H9 (cell line): ENCODE measurements around the gene HAUS7. TPM values are rescaled to one million over a fixed set of nuclear protein-coding genes. Genes with fewer than 3 reads are reported as not detected.

Experiments
- DNase-seq: peaks from one replicate; pipeline ENCODE4 v3.0.0-alpha.2; 2017
- H2AFZ ChIP-seq: one replicate; pipeline ENCODE4 v1.6.1; 2013; ENCODE audit warnings: mild to moderate bottlenecking, low read length, control low read depth, moderate library complexity
- H2AK5ac ChIP-seq: 2 replicates; pipeline ENCODE4 v1.6.1; 2013; ENCODE audit warnings: low read length, control low read depth, mixed read lengths; ENCODE audit not compliant: insufficient read length
- H2BK120ac ChIP-seq: one replicate; pipeline ENCODE4 v1.6.1; 2013; ENCODE audit warnings: low read depth, mild to moderate bottlenecking, low read length, control low read depth, inconsistent platforms; ENCODE audit not compliant: poor library complexity, severe bottlenecking
- H2BK12ac ChIP-seq: 2 replicates; pipeline ENCODE4 v1.6.1; 2013; ENCODE audit warnings: low read length, control low read depth, mixed read lengths, low read depth; ENCODE audit not compliant: insufficient read length
- H2BK15ac ChIP-seq: 2 replicates; pipeline ENCODE4 v1.6.1; 2013; ENCODE audit warnings: low read depth, low read length, control low read depth
- H2BK20ac ChIP-seq: one replicate; pipeline ENCODE4 v1.6.1; 2013; ENCODE audit warnings: low read depth, mild to moderate bottlenecking, low read length, control low read depth, inconsistent platforms; ENCODE audit not compliant: poor library complexity, severe bottlenecking
- H2BK5ac ChIP-seq: 2 replicates; pipeline ENCODE4 v1.6.1; 2013; ENCODE audit warnings: low read length, control low read depth, mixed read lengths; ENCODE audit not compliant: insufficient read length
- H3K14ac ChIP-seq: 2 replicates; pipeline ENCODE4 v1.6.1; 2013; ENCODE audit warnings: low read length, control low read depth; ENCODE audit not compliant: insufficient read depth
- H3K18ac ChIP-seq: 2 replicates; pipeline ENCODE4 v1.6.1; 2013; ENCODE audit warnings: low read depth, mild to moderate bottlenecking, mixed read lengths, low read length, control low read depth; ENCODE audit not compliant: insufficient read length
- H3K23ac ChIP-seq: 2 replicates; pipeline ENCODE4 v1.6.1; 2013; ENCODE audit warnings: low read length, control low read depth, mixed read lengths, low read depth; ENCODE audit not compliant: insufficient read length
- H3K23me2 ChIP-seq: 2 replicates; pipeline ENCODE4 v1.6.1; 2013; ENCODE audit warnings: low read depth, mild to moderate bottlenecking, mixed read lengths, low read length, control low read depth; ENCODE audit not compliant: insufficient read length, poor library complexity, severe bottlenecking
- H3K27ac ChIP-seq: 2 replicates; pipeline ENCODE4 v1.5.1; 2013; ENCODE audit warnings: low read length, control low read depth, mixed read lengths, low read depth; ENCODE audit not compliant: insufficient read length
- H3K27me3 ChIP-seq: 2 replicates; pipeline ENCODE4 v1.6.1; 2013; ENCODE audit warnings: low read length, control low read depth, inconsistent platforms; ENCODE audit not compliant: insufficient read depth
- H3K4ac ChIP-seq: 2 replicates; pipeline ENCODE4 v1.6.1; 2013; ENCODE audit warnings: low read depth, mild to moderate bottlenecking, control low read depth, inconsistent platforms, low read length, moderate library complexity
- H3K4me1 ChIP-seq: 2 replicates; pipeline ENCODE4 v1.6.1; 2013; ENCODE audit warnings: low read length, control low read depth, inconsistent platforms; ENCODE audit not compliant: insufficient read depth
- H3K4me2 ChIP-seq: 2 replicates; pipeline ENCODE4 v1.6.1; 2013; ENCODE audit warnings: low read length, control low read depth, mixed read lengths; ENCODE audit not compliant: insufficient read length, insufficient read depth
- H3K56ac ChIP-seq: 2 replicates; pipeline ENCODE4 v1.6.1; 2013; ENCODE audit warnings: low read depth, mild to moderate bottlenecking, mixed read lengths, low read length, control low read depth; ENCODE audit not compliant: insufficient read length
- H3K79me1 ChIP-seq: 2 replicates; pipeline ENCODE4 v1.6.1; 2013; ENCODE audit warnings: low read depth, mild to moderate bottlenecking, moderate library complexity, low read length, control low read depth, inconsistent platforms; ENCODE audit not compliant: insufficient read depth, poor library complexity, severe bottlenecking
- H3K79me2 ChIP-seq: 2 replicates; pipeline ENCODE4 v1.6.1; 2013; ENCODE audit warnings: low read length, control low read depth, inconsistent platforms; ENCODE audit not compliant: insufficient read depth
- H3K9ac ChIP-seq: 2 replicates; pipeline ENCODE4 v1.6.1; 2013; ENCODE audit warnings: low read length, control low read depth, mixed read lengths; ENCODE audit not compliant: insufficient read length; ENCODE audit errors: extremely low read depth
- H3K9me3 ChIP-seq: one replicate; pipeline ENCODE4 v1.6.1; 2013; ENCODE audit warnings: low read depth, low read length, inconsistent platforms; ENCODE audit not compliant: control insufficient read depth
- H3T11ph ChIP-seq: one replicate; pipeline ENCODE4 v1.6.1; 2013; ENCODE audit warnings: mild to moderate bottlenecking, low read length, control low read depth, inconsistent platforms
- H4K20me1 ChIP-seq: one replicate; pipeline ENCODE4 v1.6.1; 2013; ENCODE audit not compliant: control insufficient read depth, insufficient read length, insufficient read depth
- H4K5ac ChIP-seq: 2 replicates; pipeline ENCODE4 v1.6.1; 2013; ENCODE audit warnings: low read depth, mild to moderate bottlenecking, mixed read lengths, low read length, control low read depth; ENCODE audit not compliant: insufficient read length
- H4K8ac ChIP-seq: replicated peaks from 2 replicates; pipeline ENCODE4 v1.6.1; 2013; ENCODE audit warnings: low read length, control low read depth, mixed read lengths, low read depth; ENCODE audit not compliant: insufficient read length
- H4K91ac ChIP-seq: 2 replicates; pipeline ENCODE4 v1.6.1; 2013; ENCODE audit warnings: low read depth, mild to moderate bottlenecking, moderate library complexity, mixed read lengths, low read length, control low read depth; ENCODE audit not compliant: insufficient read length
- H3K27ac Mint-ChIP-seq, 3 experiments: 2 replicates in 2 of 3; 3 replicates in 1 of 3; pipeline ENCODE4 v1.8.0; 2020 to 2021; ENCODE audit warnings: mixed read lengths in 3 of 3, mild to moderate bottlenecking in 1 of 3, moderate library complexity in 1 of 3
- H3K27me3 Mint-ChIP-seq: 2 replicates; pipeline ENCODE4 v1.8.0; 2021; ENCODE audit warnings: low read depth, mild to moderate bottlenecking, moderate library complexity, mixed read lengths
- H3K36me3 Mint-ChIP-seq, 3 experiments: 2 replicates in 2 of 3; 3 replicates in 1 of 3; pipeline ENCODE4 v1.8.0; 2020 to 2021; ENCODE audit warnings: low read depth in 3 of 3, mixed read lengths in 3 of 3; ENCODE audit not compliant: insufficient read depth in 1 of 3
- H3K4me1 Mint-ChIP-seq, 2 experiments: 2 replicates each; pipeline ENCODE4 v1.8.0; 2020; ENCODE audit warnings: mixed read lengths in 2 of 2
- H3K4me3 Mint-ChIP-seq, 2 experiments: 2 replicates in 1 of 2; 3 replicates in 1 of 2; pipeline ENCODE4 v1.8.0; 2020 to 2021; ENCODE audit warnings: mild to moderate bottlenecking in 2 of 2, mixed read lengths in 2 of 2, moderate library complexity in 1 of 2
- H3K9me3 Mint-ChIP-seq, 2 experiments: 2 replicates in 1 of 2; 3 replicates in 1 of 2; pipeline ENCODE4 v1.8.0; 2020; ENCODE audit warnings: mild to moderate bottlenecking in 2 of 2, mixed read lengths in 2 of 2, moderate library complexity in 1 of 2
- WGBS: extraction: QIAGEN DNeasy Blood & Tissue Kit; methylation state at CpG from one replicate; pipeline ENCODE4 v1.1.7; 2013; ENCODE audit warnings: missing lambda C conversion rate, low lambda C conversion rate, mixed read lengths; ENCODE audit not compliant: insufficient read length; ENCODE audit errors: extremely low coverage; 5-methylcytosine and 5-hydroxymethylcytosine counted together
- total RNA-seq: library from RNA; stranded (reverse); gene quantifications from 2 replicates; pipeline ENCODE4 v1.2.1, GENCODE V29; 2021
- TF ChIP-seq, protein P1 (sequence below): fragments of 200-600 bp; sonication (generic); conservative IDR thresholded peaks from 3 replicates; pipeline ENCODE4 v1.8.0; 2021; ENCODE audit warnings: antibody characterized with exemption, mild to moderate bottlenecking

HAUS7 gene
- total RNA-seq, 1 experiment from 2014 or later: 45.3 TPM

DNA sequence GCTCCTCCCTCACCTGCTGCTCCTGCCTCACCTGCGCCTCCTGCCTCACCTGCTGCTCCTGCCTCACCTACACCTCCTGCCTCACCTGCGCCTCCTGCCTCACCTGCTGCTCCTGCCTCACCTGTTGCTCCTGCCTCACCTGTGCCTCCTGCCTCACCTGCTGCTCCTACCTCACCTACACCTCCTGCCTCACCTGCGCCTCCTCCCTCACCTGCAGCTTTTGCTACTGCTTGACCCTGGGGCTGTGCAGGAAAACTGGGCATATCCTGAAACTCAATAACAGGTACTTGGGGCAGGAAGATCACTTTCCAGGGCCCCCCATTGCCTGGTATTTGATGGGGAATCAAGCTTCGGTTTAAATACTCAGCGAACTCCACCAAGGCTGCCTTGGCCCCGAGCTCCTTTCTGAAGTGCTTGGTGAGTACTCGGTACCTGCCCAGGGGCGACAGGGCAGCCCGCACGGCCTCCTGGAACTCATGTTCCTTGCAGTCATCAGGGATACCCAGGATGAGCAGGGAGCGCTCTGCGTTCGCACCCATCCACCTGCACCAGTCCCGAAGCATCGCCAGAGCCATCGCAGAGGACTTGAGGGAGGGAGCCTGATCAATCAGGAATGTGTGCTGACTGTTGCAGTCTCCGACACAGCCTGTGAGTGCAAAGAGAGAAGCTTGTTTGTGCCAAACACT lies 72.0 kb downstream of the HAUS7 start:
- H3K9ac ChIP-seq: no peak overlapping the region
- no CpG with 5 or more reads among the region's 17 CpGs for WGBS
- H3K27ac ChIP-seq: no peak overlapping the region
- H3K9me3 ChIP-seq: peaks cover 9% of the 10 kb centered on the region
- H2BK12ac ChIP-seq: no peak overlapping the region
- H3K23ac ChIP-seq: no peak overlapping the region
- H4K91ac ChIP-seq: no peak overlapping the region
- H3K9me3 Mint-ChIP-seq: peaks cover 71 to 80% of the 10 kb centered on the region in 2 experiments
- H4K8ac ChIP-seq: no peak overlapping the region
- no peak overlapping the region for H4K5ac ChIP-seq
- H2BK20ac ChIP-seq: no peak overlapping the region
- no peak overlapping the region for H3K4me3 Mint-ChIP-seq
- no peaks in the 10 kb centered on the region for H4K20me1 ChIP-seq
- H2AK5ac ChIP-seq: no peak overlapping the region
- no peak overlapping the region for H3K27ac Mint-ChIP-seq
- no peak overlapping the region for H2BK15ac ChIP-seq
- H3K4me1 Mint-ChIP-seq: peaks cover 0 to 6% of the 10 kb centered on the region in 2 experiments; a peak in 1 of 4 replicates
- H2BK120ac ChIP-seq: no peak overlapping the region
- no peak overlapping the region for H3K56ac ChIP-seq
- H3K23me2 ChIP-seq: no peaks in the 10 kb centered on the region
- DNase-seq: no peak
- TF ChIP-seq, protein P1, sequence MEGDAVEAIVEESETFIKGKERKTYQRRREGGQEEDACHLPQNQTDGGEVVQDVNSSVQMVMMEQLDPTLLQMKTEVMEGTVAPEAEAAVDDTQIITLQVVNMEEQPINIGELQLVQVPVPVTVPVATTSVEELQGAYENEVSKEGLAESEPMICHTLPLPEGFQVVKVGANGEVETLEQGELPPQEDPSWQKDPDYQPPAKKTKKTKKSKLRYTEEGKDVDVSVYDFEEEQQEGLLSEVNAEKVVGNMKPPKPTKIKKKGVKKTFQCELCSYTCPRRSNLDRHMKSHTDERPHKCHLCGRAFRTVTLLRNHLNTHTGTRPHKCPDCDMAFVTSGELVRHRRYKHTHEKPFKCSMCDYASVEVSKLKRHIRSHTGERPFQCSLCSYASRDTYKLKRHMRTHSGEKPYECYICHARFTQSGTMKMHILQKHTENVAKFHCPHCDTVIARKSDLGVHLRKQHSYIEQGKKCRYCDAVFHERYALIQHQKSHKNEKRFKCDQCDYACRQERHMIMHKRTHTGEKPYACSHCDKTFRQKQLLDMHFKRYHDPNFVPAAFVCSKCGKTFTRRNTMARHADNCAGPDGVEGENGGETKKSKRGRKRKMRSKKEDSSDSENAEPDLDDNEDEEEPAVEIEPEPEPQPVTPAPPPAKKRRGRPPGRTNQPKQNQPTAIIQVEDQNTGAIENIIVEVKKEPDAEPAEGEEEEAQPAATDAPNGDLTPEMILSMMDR: no peak
- H3K4me2 ChIP-seq: no peak overlapping the region
- H3K79me2 ChIP-seq: no peaks in the 10 kb centered on the region
- no peak overlapping the region for H3K4ac ChIP-seq
- H2AFZ ChIP-seq: no peak overlapping the region
- no peaks in the 10 kb centered on the region for H3K79me1 ChIP-seq
- H3K14ac ChIP-seq: no peak overlapping the region
- H3K27me3 Mint-ChIP-seq: peaks cover 27% of the 10 kb centered on the region
- no peaks in the 10 kb centered on the region for H3K4me1 ChIP-seq
- peaks cover 7 to 10% (median 10%) of the 10 kb centered on the region in 3 experiments for H3K36me3 Mint-ChIP-seq
- no peaks in the 10 kb centered on the region for H3K27me3 ChIP-seq
- H2BK5ac ChIP-seq: no peak overlapping the region
- H3K18ac ChIP-seq: no peak overlapping the region
- no peak overlapping the region for H3T11ph ChIP-seq

Other genes with a start within 250 kb of the HAUS7 start
- not detected in 2 replicates for gene PNMA6F, start 148.8 kb downstream of the HAUS7 start, total RNA-seq
- 11.8 and 12.1 TPM in 2 replicates for gene ZNF275, start 136.4 kb downstream of the HAUS7 start, total RNA-seq
- gene PNMA6E, start 69.2 kb downstream of the HAUS7 start, total RNA-seq: not detected in 2 replicates
- gene ZFP92, start 59.1 kb downstream of the HAUS7 start, total RNA-seq: 0.66 and 0.68 TPM in 2 replicates
- 1.1 and 1.3 TPM in 2 replicates for gene TREX2, start 24.5 kb downstream of the HAUS7 start, total RNA-seq
- 1.2 and 1.5 TPM in 2 replicates for gene BGN, start 24.4 kb upstream of the HAUS7 start, total RNA-seq
- 0.35 TPM in 2 replicates for gene ATP2B3, start 47.1 kb upstream of the HAUS7 start, total RNA-seq
- 16.1 and 18.4 TPM in 2 replicates for gene CCNQ, start 128.6 kb upstream of the HAUS7 start, total RNA-seq
- 2.3 and 2.4 TPM in 2 replicates for gene DUSP9, start 176.6 kb upstream of the HAUS7 start, total RNA-seq
- 26.2 and 26.8 TPM in 2 replicates for gene PNCK, start 203.2 kb upstream of the HAUS7 start, total RNA-seq
- gene SLC6A8, start 217.3 kb upstream of the HAUS7 start, total RNA-seq: 229 and 231 TPM in 2 replicates